Measurements from ENCODE around the gene ZCCHC2.

ZCCHC2 gene

DNA sequence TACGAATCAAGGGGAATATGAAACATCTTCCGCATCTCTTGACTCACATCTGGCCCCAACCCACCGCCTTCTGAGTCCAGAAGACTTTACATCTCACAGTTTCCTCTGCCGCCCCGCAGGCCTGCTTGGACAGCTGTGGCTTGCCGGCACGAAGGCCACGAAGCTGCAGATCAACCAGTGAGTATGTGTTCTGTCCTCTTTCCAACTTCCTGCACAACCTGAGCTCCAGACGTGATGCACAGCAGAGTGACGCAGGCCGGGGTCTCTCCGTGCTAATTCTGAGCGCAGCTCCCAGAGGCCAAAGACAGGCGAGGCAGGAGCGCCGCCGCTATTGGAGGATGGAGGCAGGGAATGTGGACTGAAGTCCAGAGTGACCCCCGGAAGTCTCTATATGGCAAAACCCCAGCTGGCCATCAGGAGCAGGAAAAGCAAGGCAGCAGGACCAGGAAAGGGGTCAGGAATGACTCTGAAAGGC lies 93.5 kb downstream of the ZCCHC2 start:
- no peak for TF ChIP-seq SP1 (IDR thresholded peaks at IDR 0.05)
- TF ChIP-seq L3MBTL2 (conservative IDR thresholded peaks at IDR 0.05), result no peak
- no peak for TF ChIP-seq ZNF384 (IDR thresholded peaks at IDR 0.05)
- no peak for TF ChIP-seq LEF1 (IDR thresholded peaks at IDR 0.05; ENCODE audit: borderline replicate concordance)
- no peak for TF ChIP-seq ARNT (IDR thresholded peaks at IDR 0.05)
- no peak for TF ChIP-seq BHLHE40 (IDR thresholded peaks at IDR 0.05; ENCODE audit: borderline replicate concordance)
- no peak for TF ChIP-seq FOXK2 (IDR thresholded peaks at IDR 0.05)
- no peak for TF ChIP-seq SUZ12 (IDR thresholded peaks at IDR 0.05)
- TF ChIP-seq CTBP1 (IDR thresholded peaks at IDR 0.05; ENCODE audit: borderline replicate concordance), result no peak
- no peak for TF ChIP-seq NFRKB (IDR thresholded peaks at IDR 0.05)
- no peak for TF ChIP-seq TARDBP (IDR thresholded peaks at IDR 0.05)
- no peak for TF ChIP-seq FOXM1 (IDR thresholded peaks at IDR 0.05; ENCODE audit: borderline replicate concordance)
- TF ChIP-seq, protein P1, sequence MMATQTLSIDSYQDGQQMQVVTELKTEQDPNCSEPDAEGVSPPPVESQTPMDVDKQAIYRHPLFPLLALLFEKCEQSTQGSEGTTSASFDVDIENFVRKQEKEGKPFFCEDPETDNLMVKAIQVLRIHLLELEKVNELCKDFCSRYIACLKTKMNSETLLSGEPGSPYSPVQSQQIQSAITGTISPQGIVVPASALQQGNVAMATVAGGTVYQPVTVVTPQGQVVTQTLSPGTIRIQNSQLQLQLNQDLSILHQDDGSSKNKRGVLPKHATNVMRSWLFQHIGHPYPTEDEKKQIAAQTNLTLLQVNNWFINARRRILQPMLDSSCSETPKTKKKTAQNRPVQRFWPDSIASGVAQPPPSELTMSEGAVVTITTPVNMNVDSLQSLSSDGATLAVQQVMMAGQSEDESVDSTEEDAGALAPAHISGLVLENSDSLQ (IDR thresholded peaks at IDR 0.05), result no peak
- TF ChIP-seq HDGF (IDR thresholded peaks at IDR 0.05; ENCODE audit: borderline replicate concordance), result no peak
- CTCF ChIA-PET, result no interaction called here
- no peak for DNase-seq (ENCODE audit: extremely low spot score)
- POLR2A ChIA-PET, result no interaction called here

GRCh38 chr18:62617793-62618591 lies 95.2 kb downstream of the ZCCHC2 start:
- DNase-seq (ENCODE audit: extremely low spot score), result no peak
- ChIA-PET POLR2A (no interaction called here), CTCF (no interaction called here)
- TF ChIP-seq BHLHE40 (IDR thresholded peaks at IDR 0.05; ENCODE audit: borderline replicate concordance), result no peak
- TF ChIP-seq CTBP1 (IDR thresholded peaks at IDR 0.05; ENCODE audit: borderline replicate concordance), result no peak
- TF ChIP-seq TARDBP (IDR thresholded peaks at IDR 0.05), result no peak
- TF ChIP-seq FOXK2 (IDR thresholded peaks at IDR 0.05), result no peak
- TF ChIP-seq HDGF (IDR thresholded peaks at IDR 0.05; ENCODE audit: borderline replicate concordance), result no peak

GRCh38 chr18:62618735-62619134 lies 95.9 kb downstream of the ZCCHC2 start:
- POLR2A ChIA-PET, result no interaction called here
- CTCF ChIA-PET, result no interaction called here
- TF ChIP-seq ELF4 (IDR thresholded peaks at IDR 0.05), result no peak
- TF ChIP-seq, protein P1 (IDR thresholded peaks at IDR 0.05), result no peak
- TF ChIP-seq LEF1 (IDR thresholded peaks at IDR 0.05; ENCODE audit: borderline replicate concordance), result no peak
- TF ChIP-seq L3MBTL2 (conservative IDR thresholded peaks at IDR 0.05), result no peak
- no peak for TF ChIP-seq FOXM1 (IDR thresholded peaks at IDR 0.05; ENCODE audit: borderline replicate concordance)
- no peak for TF ChIP-seq BHLHE40 (IDR thresholded peaks at IDR 0.05; ENCODE audit: borderline replicate concordance)
- no peak for TF ChIP-seq SUZ12 (IDR thresholded peaks at IDR 0.05)
- no peak for TF ChIP-seq CTBP1 (IDR thresholded peaks at IDR 0.05; ENCODE audit: borderline replicate concordance)
- no peak for TF ChIP-seq HDGF (IDR thresholded peaks at IDR 0.05; ENCODE audit: borderline replicate concordance)
- no peak for TF ChIP-seq FOXK2 (IDR thresholded peaks at IDR 0.05)
- no peak for TF ChIP-seq FOXA1 (IDR thresholded peaks at IDR 0.05)
- no peak for TF ChIP-seq SP1 (IDR thresholded peaks at IDR 0.05)
- no peak for TF ChIP-seq TARDBP (IDR thresholded peaks at IDR 0.05)
- TF ChIP-seq ZNF384 (IDR thresholded peaks at IDR 0.05), result no peak
- no peak for TF ChIP-seq NFRKB (IDR thresholded peaks at IDR 0.05)
- no peak for TF ChIP-seq ARNT (IDR thresholded peaks at IDR 0.05)
- DNase-seq (ENCODE audit: extremely low spot score), result no peak

- DNase-seq (ENCODE audit: extremely low spot score), result no peak
- ChIA-PET CTCF (no interaction called here), POLR2A (no interaction called here)
- no peak for TF ChIP-seq SP1 (IDR thresholded peaks at IDR 0.05)
- TF ChIP-seq ELF4 (IDR thresholded peaks at IDR 0.05), result no peak
- TF ChIP-seq HDGF (IDR thresholded peaks at IDR 0.05; ENCODE audit: borderline replicate concordance), result no peak
Measured at GRCh38 chr18:62621546-62621945, 98.7 kb downstream of the ZCCHC2 start.

GRCh38 chr18:62625019-62625418 lies 102.2 kb downstream of the ZCCHC2 start:
- ChIA-PET CTCF (no interaction called here), POLR2A (no interaction called here)
- DNase-seq (ENCODE audit: extremely low spot score), result no peak
- TF ChIP-seq NFRKB (IDR thresholded peaks at IDR 0.05) (no peak), ARNT (IDR thresholded peaks at IDR 0.05) (no peak), SP1 (IDR thresholded peaks at IDR 0.05) (no peak), ZNF384 (IDR thresholded peaks at IDR 0.05) (no peak), FOXA1 (IDR thresholded peaks at IDR 0.05) (no peak), ELF4 (IDR thresholded peaks at IDR 0.05) (no peak), FOXM1 (IDR thresholded peaks at IDR 0.05; ENCODE audit: borderline replicate concordance) (no peak), FOXK2 (IDR thresholded peaks at IDR 0.05) (no peak), SUZ12 (IDR thresholded peaks at IDR 0.05) (no peak), BHLHE40 (IDR thresholded peaks at IDR 0.05; ENCODE audit: borderline replicate concordance) (no peak), TARDBP (IDR thresholded peaks at IDR 0.05) (no peak), L3MBTL2 (conservative IDR thresholded peaks at IDR 0.05) (no peak), HDGF (IDR thresholded peaks at IDR 0.05; ENCODE audit: borderline replicate concordance) (no peak), CTBP1 (IDR thresholded peaks at IDR 0.05; ENCODE audit: borderline replicate concordance) (no peak), LEF1 (IDR thresholded peaks at IDR 0.05; ENCODE audit: borderline replicate concordance) (no peak)
- TF ChIP-seq, protein P1 (IDR thresholded peaks at IDR 0.05), result no peak
